Transverse colon (tissue), 4 donors: ENCODE results near the gene OR52N5.

Experiments used
- CTCF ChIP-seq, 5 experiments: fragments of 200-600 bp in 3 of 5; fragments of 450-650 bp in 2 of 5; sonication (generic) in 3 of 5; IDR thresholded peaks; 1 replicate in 2 of 5; 2 replicates in 3 of 5; pipeline ENCODE4 v1.5.1; 2016 to 2017; ENCODE audit warnings: antibody characterized with exemption in 5 of 5, inconsistent platforms in 3 of 5, mild to moderate bottlenecking in 2 of 5, moderate library complexity in 1 of 5
- EP300 ChIP-seq: sonication (generic); formaldehyde crosslinking; IDR thresholded peaks from one replicate; pipeline ENCODE4 v1.6.1; 2017; ENCODE audit warnings: antibody characterized with exemption, low read depth
- POLR2A ChIP-seq: fragments of 450-650 bp; IDR thresholded peaks from one replicate; pipeline ENCODE4 v1.6.1; 2016; ENCODE audit warnings: antibody characterized with exemption, mild to moderate bottlenecking, moderate library complexity
- POLR2AphosphoS5 ChIP-seq, 3 donors: sonication (generic); formaldehyde crosslinking; IDR thresholded peaks; one replicate each; pipeline ENCODE4 v1.6.1; 2016; ENCODE audit warnings: antibody characterized with exemption in 3 of 3

DNA sequence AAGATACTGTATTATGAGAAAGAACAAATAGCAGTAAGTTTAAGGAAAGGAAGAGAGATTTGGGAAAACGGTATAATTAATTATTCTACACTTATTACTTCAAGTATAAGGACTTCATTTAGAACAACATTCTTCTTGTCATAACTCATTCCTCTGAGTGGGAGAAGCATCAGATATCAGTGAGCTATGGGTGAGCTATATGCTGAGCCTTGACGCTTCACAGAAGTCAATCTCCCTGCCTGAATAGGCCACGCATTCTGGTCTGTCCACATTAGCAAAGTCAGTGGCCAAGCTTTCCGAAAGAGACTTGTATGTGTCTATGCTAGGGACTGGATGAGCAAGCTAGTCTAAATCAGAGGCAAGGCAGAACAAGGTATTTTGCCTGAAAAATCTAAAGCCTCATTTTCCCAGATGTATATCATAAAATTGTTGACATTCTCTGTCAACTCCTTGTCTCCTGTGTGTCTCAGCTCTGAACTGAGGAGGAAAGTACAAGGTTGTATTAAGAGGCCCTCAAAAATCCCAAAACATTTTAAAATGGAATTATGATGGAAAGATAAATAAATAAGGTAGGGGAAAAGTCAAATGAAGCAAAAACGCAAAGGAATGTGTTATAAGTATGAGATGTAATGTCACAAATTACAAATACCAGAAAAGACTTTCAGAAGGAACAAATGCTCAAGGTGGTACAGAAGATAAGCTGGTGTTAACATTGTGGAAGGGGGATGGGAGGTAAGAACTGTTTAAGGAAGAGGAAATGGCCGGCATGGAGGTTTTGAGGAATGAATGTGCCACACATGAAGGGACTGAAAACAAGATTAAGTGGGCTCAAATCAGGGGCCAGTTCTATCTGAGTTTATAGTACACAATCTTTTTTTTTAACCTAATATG is 27.0 kb upstream of the OR52N5 start:
- TF ChIP-seq POLR2AphosphoS5 (IDR thresholded peaks at IDR 0.05) (no peak), CTCF (IDR thresholded peaks at IDR 0.05) (no peak), POLR2A (no peak), EP300 (no peak)
